Gastrocnemius medialis (tissue), 4 donors: ENCODE data around the gene ERAS. TPM values are rescaled to one million over a fixed set of nuclear protein-coding genes. Genes with fewer than 3 reads are reported as not detected.

Experiments used
- ATAC-seq, 2 donors: fragments of 150-250 bp; one replicate each; pipeline ENCODE4 v1.9.1; 2016
- DNase-seq, 2 donors: peaks; one replicate each; pipeline ENCODE4 v3.0.0-alpha.2; 2019
- H3K27ac ChIP-seq, 4 donors: fragments of 200-600 bp; sonication (generic); 1 replicate in 1 of 4; 2 replicates in 3 of 4; pipeline ENCODE4 v1.5.1; 2016 to 2018; ENCODE audit warnings: mild to moderate bottlenecking in 2 of 4, moderate library complexity in 1 of 4
- H3K27me3 ChIP-seq, 3 donors: fragments of 200-600 bp; sonication (generic) in 2 of 3; 1 replicate in 1 of 3; 2 replicates in 2 of 3; pipeline versions ENCODE4 v1.5.1 to v1.6.0; 2016 to 2019; ENCODE audit warnings: mild to moderate bottlenecking in 1 of 3, moderate library complexity in 1 of 3
- H3K36me3 ChIP-seq, 2 donors: fragments of 200-600 bp; sonication (generic) in 1 of 2; one replicate each; pipeline ENCODE4 v1.5.1; 2017 to 2018
- H3K4me1 ChIP-seq, 2 donors: fragments of 200-600 bp; sonication (generic) in 1 of 2; one replicate each; pipeline ENCODE4 v1.5.1; 2016 to 2017; ENCODE audit warnings: mild to moderate bottlenecking in 2 of 2
- H3K4me3 ChIP-seq, 4 donors: fragments of 200-600 bp; sonication (generic) in 3 of 4; 1 replicate in 1 of 4; 2 replicates in 3 of 4; pipeline ENCODE4 v1.5.1; 2016 to 2019; ENCODE audit warnings: mild to moderate bottlenecking in 2 of 4
- H3K9me3 ChIP-seq, 3 donors: fragments of 200-600 bp; sonication (generic) in 2 of 3; 1 replicate in 1 of 3; 2 replicates in 2 of 3; pipeline ENCODE4 v1.5.1; 2016 to 2019
- POLR2A ChIP-seq, 2 donors: fragments of 450-650 bp; IDR thresholded peaks; one replicate each; pipeline ENCODE4 v1.6.1; 2017; ENCODE audit warnings: antibody characterized with exemption in 2 of 2, mild to moderate bottlenecking in 2 of 2, moderate library complexity in 2 of 2
- in situ Hi-C, 4 donors: fragments of 200-750 bp; cut with MboI; loops; one replicate each; pipeline versions ENCODE4 v1.15.0 to v1.8.0; 2017; ENCODE audit warnings: low sequenced_read_pairs in 4 of 4
- intact Hi-C: fragments of 100-400 bp; cut with DNase I; formaldehyde crosslinking; loops from one replicate; pipeline ENCODE4 v1.15.1; 2023; ENCODE audit warnings: low total_unique reads
- total RNA-seq, 4 donors: library from RNA; depleted of rRNA; stranded (reverse); fragments of >200 nt; gene quantifications; one replicate each; pipeline versions ENCODE4 v1.1.0 to v1.2.3, GENCODE V29; 2016
- TF ChIP-seq, protein P1 (sequence below), 5 experiments: fragments of 450-650 bp in 3 of 5; fragments of 200-600 bp in 2 of 5; sonication (generic) in 2 of 5; IDR thresholded peaks in 4 of 5; conservative IDR thresholded peaks in 1 of 5; 1 replicate in 4 of 5; 2 replicates in 1 of 5; pipeline ENCODE4 v1.5.1; 2016 to 2019; ENCODE audit warnings: antibody characterized with exemption in 5 of 5, mild to moderate bottlenecking in 3 of 5, moderate library complexity in 3 of 5

Gene ERAS
- total RNA-seq, 4 donors from 2014 or later, result not detected

DNA sequence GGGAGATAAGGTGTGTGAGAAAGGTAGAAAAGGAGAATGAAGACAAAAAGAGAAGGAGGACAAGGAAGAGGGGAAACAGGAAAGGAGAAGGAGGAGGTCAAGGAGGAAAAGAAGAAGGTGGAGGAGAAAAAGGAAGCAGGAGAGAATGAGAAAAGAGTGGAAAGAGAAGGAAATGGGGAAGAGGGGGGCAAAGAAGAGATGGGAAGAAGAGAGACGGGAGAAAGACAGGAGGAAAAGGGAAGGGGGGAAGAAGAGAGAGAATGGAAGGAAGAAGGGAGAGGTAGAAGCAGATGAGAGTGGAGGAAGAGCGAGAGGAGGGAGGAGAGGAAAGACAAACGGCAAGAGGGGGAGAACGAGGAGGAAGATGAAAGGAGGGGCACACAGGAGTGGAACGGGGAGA, 35.8 kb upstream of the ERAS start:
- Histone ChIP-seq H3K9me3 (no peaks in the 10 kb centered on the region), H3K27ac (no peak overlapping the region), H3K36me3 (no peaks in the 10 kb centered on the region), H3K4me1 (no peaks in the 10 kb centered on the region), H3K4me3 (no peak overlapping the region), H3K27me3 (no peaks in the 10 kb centered on the region)
- intact Hi-C loops (no loop called here), in situ Hi-C loops (no loop called here)
- DNase-seq, result no peak
- TF ChIP-seq, protein P1, sequence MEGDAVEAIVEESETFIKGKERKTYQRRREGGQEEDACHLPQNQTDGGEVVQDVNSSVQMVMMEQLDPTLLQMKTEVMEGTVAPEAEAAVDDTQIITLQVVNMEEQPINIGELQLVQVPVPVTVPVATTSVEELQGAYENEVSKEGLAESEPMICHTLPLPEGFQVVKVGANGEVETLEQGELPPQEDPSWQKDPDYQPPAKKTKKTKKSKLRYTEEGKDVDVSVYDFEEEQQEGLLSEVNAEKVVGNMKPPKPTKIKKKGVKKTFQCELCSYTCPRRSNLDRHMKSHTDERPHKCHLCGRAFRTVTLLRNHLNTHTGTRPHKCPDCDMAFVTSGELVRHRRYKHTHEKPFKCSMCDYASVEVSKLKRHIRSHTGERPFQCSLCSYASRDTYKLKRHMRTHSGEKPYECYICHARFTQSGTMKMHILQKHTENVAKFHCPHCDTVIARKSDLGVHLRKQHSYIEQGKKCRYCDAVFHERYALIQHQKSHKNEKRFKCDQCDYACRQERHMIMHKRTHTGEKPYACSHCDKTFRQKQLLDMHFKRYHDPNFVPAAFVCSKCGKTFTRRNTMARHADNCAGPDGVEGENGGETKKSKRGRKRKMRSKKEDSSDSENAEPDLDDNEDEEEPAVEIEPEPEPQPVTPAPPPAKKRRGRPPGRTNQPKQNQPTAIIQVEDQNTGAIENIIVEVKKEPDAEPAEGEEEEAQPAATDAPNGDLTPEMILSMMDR (IDR thresholded peaks at IDR 0.05 in 4 of 5, conservative IDR thresholded peaks at IDR 0.05 in 1 of 5), result no peak
- no peak for TF ChIP-seq POLR2A (IDR thresholded peaks at IDR 0.05)
- ATAC-seq, result no peak

DNA sequence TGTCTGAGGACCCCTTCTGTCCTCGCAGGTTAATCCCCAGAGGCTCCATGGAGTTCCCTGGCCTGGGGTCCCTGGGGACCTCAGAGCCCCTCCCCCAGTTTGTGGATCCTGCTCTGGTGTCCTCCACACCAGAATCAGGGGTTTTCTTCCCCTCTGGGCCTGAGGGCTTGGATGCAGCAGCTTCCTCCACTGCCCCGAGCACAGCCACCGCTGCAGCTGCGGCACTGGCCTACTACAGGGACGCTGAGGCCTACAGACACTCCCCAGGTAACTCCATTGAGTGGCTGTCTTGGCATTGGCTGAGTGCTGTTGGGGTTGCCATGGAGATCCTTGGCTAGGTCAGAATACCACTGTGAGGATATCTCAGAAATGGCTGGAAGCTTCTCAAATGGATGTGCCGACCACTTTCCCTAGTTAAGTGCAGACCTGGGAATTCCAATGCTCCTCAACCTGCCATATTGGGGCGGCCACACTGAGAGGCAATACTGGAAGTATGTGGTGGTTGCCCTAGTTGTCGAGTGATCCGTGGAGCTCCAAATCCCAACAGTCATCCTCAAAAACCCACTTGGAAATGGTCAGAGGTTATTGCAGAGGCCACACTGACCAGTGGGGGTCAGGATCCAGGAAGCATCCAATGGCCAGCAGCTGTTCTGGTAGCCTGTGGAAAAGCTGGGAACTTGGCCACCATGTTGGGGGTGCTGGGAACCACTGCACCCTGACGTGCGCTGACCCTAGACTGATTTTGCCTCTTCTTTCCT, 35.1 kb upstream of the ERAS start:
- H3K27ac ChIP-seq, result no peak overlapping the region
- no peaks in the 10 kb centered on the region for H3K36me3 ChIP-seq
- no peak for ATAC-seq
- TF ChIP-seq POLR2A (IDR thresholded peaks at IDR 0.05), result no peak
- TF ChIP-seq, protein P1 (IDR thresholded peaks at IDR 0.05 in 4 of 5, conservative IDR thresholded peaks at IDR 0.05 in 1 of 5), result no peak
- no peak for DNase-seq
- no peaks in the 10 kb centered on the region for H3K27me3 ChIP-seq
- in situ Hi-C loops, result no loop called here
- intact Hi-C loops, result no loop called here
- no peak overlapping the region for H3K4me3 ChIP-seq
- no peaks in the 10 kb centered on the region for H3K9me3 ChIP-seq
- no peaks in the 10 kb centered on the region for H3K4me1 ChIP-seq

DNA sequence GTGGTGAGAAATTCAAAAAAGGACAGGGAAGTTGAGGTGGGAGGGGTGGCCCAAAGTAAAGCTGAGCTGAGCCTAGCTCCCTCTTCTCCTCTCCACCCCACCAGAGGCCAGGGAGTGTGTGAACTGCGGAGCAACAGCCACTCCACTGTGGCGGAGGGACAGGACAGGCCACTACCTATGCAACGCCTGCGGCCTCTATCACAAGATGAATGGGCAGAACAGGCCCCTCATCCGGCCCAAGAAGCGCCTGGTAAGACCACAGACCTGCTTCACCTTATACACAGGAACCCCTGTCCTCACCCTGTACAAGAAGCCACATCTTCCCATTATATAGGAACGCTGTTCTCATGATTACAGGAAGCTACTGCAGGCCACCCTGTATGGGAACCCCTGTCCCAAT, 34.1 kb upstream of the ERAS start:
- no peak overlapping the region for H3K4me3 ChIP-seq
- no peaks in the 10 kb centered on the region for H3K27me3 ChIP-seq
- no peaks in the 10 kb centered on the region for H3K9me3 ChIP-seq
- no peaks in the 10 kb centered on the region for H3K4me1 ChIP-seq
- no peak overlapping the region for H3K27ac ChIP-seq
- no peaks in the 10 kb centered on the region for H3K36me3 ChIP-seq
- intact Hi-C loops, result no loop called here
- no peak for DNase-seq
- TF ChIP-seq, protein P1 (IDR thresholded peaks at IDR 0.05 in 4 of 5, conservative IDR thresholded peaks at IDR 0.05 in 1 of 5), result no peak
- TF ChIP-seq POLR2A (IDR thresholded peaks at IDR 0.05), result no peak
- in situ Hi-C loops, result no loop called here
- no peak for ATAC-seq

DNA sequence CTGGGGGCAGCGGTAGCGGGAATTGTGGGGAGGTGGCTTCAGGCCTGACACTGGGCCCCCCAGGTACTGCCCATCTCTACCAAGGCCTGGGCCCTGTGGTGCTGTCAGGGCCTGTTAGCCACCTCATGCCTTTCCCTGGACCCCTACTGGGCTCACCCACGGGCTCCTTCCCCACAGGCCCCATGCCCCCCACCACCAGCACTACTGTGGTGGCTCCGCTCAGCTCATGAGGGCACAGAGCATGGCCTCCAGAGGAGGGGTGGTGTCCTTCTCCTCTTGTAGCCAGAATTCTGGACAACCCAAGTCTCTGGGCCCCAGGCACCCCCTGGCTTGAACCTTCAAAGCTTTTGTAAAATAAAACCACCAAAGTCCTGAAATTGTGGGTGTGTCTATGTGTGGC, 32.4 kb upstream of the ERAS start:
- no peak for ATAC-seq
- Histone ChIP-seq H3K27me3 (no peaks in the 10 kb centered on the region), H3K4me3 (no peak overlapping the region), H3K36me3 (no peaks in the 10 kb centered on the region), H3K27ac (no peak overlapping the region), H3K4me1 (no peaks in the 10 kb centered on the region), H3K9me3 (no peaks in the 10 kb centered on the region)
- TF ChIP-seq, protein P1 (IDR thresholded peaks at IDR 0.05 in 4 of 5, conservative IDR thresholded peaks at IDR 0.05 in 1 of 5), result no peak
- no peak for TF ChIP-seq POLR2A (IDR thresholded peaks at IDR 0.05)
- in situ Hi-C loops, result no loop called here
- no peak for DNase-seq
- intact Hi-C loops, result no loop called here
